Measurements from ENCODE around the gene MTUS2. TPM values are rescaled to one million over a fixed set of nuclear protein-coding genes. Genes with fewer than 3 reads are reported as not detected.

MTUS2 gene
- total and polyA plus RNA-seq, 2 experiments from 2014 or later, result 0.27 to 0.38 TPM

DNA sequence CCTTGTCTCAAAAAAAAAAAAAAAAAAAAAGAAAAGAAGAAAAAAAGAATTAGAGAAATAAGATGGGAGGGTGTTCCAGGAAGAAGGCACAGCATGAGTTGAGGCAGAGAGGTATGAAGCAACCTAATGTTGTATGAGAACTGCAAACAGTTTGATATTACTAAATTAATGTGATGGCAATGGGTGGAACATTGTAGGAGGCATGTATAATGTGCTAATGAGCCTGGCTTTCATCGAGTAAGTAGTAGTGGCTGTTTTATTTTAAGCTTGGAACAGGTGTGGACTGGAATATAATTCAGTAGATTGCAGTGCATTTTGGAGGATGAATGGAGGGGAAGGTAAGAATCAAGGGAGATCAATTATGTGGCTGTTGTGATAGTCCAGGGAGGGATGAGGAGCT, 156.1 kb downstream of the MTUS2 start:
- Mint-ChIP-seq H3K4me1 (no peaks in the 10 kb centered on the region; the same call in 2 of the 3 replicates), H3K4me3 (no peak overlapping the region), H3K9me3 (no peaks in the 10 kb centered on the region), H3K36me3 (ENCODE audit: low read depth) (no peaks in the 10 kb centered on the region), H3K27ac (no peak overlapping the region), H3K27me3 (ENCODE audit: insufficient read depth, low read depth, poor library complexity) (peaks cover 2% of the 10 kb centered on the region)
- H3K27me3 ChIP-seq (ENCODE audit: insufficient read depth), result no peaks in the 10 kb centered on the region
- no peaks in the 10 kb centered on the region for H3F3A ChIP-seq (replicated peaks; ENCODE audit: low read depth)
- H3K27ac ChIP-seq (ENCODE audit: low read depth), result no peak overlapping the region
- TF ChIP-seq CTCF (conservative IDR thresholded peaks at IDR 0.05; ENCODE audit: low read depth in 2 of 2) (no peak), NANOG (IDR thresholded peaks at IDR 0.05; ENCODE audit: borderline replicate concordance) (no peak), JUNB (IDR thresholded peaks at IDR 0.05; ENCODE audit: unreplicated experiment) (no peak), EZH2phosphoT487 (IDR thresholded peaks at IDR 0.05; ENCODE audit: unreplicated experiment) (no peak), POLR2AphosphoS5 (IDR thresholded peaks at IDR 0.05; ENCODE audit: low read depth) (no peak), ZNF114 (CRISPR knock-in tag; IDR thresholded peaks at IDR 0.05) (no peak), STAT1 (IDR thresholded peaks at IDR 0.05; ENCODE audit: unreplicated experiment) (no peak)
- TF ChIP-seq, protein P1, sequence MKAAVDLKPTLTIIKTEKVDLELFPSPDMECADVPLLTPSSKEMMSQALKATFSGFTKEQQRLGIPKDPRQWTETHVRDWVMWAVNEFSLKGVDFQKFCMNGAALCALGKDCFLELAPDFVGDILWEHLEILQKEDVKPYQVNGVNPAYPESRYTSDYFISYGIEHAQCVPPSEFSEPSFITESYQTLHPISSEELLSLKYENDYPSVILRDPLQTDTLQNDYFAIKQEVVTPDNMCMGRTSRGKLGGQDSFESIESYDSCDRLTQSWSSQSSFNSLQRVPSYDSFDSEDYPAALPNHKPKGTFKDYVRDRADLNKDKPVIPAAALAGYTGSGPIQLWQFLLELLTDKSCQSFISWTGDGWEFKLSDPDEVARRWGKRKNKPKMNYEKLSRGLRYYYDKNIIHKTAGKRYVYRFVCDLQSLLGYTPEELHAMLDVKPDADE (IDR thresholded peaks at IDR 0.05), result no peak
- TF ChIP-seq, protein P2, sequence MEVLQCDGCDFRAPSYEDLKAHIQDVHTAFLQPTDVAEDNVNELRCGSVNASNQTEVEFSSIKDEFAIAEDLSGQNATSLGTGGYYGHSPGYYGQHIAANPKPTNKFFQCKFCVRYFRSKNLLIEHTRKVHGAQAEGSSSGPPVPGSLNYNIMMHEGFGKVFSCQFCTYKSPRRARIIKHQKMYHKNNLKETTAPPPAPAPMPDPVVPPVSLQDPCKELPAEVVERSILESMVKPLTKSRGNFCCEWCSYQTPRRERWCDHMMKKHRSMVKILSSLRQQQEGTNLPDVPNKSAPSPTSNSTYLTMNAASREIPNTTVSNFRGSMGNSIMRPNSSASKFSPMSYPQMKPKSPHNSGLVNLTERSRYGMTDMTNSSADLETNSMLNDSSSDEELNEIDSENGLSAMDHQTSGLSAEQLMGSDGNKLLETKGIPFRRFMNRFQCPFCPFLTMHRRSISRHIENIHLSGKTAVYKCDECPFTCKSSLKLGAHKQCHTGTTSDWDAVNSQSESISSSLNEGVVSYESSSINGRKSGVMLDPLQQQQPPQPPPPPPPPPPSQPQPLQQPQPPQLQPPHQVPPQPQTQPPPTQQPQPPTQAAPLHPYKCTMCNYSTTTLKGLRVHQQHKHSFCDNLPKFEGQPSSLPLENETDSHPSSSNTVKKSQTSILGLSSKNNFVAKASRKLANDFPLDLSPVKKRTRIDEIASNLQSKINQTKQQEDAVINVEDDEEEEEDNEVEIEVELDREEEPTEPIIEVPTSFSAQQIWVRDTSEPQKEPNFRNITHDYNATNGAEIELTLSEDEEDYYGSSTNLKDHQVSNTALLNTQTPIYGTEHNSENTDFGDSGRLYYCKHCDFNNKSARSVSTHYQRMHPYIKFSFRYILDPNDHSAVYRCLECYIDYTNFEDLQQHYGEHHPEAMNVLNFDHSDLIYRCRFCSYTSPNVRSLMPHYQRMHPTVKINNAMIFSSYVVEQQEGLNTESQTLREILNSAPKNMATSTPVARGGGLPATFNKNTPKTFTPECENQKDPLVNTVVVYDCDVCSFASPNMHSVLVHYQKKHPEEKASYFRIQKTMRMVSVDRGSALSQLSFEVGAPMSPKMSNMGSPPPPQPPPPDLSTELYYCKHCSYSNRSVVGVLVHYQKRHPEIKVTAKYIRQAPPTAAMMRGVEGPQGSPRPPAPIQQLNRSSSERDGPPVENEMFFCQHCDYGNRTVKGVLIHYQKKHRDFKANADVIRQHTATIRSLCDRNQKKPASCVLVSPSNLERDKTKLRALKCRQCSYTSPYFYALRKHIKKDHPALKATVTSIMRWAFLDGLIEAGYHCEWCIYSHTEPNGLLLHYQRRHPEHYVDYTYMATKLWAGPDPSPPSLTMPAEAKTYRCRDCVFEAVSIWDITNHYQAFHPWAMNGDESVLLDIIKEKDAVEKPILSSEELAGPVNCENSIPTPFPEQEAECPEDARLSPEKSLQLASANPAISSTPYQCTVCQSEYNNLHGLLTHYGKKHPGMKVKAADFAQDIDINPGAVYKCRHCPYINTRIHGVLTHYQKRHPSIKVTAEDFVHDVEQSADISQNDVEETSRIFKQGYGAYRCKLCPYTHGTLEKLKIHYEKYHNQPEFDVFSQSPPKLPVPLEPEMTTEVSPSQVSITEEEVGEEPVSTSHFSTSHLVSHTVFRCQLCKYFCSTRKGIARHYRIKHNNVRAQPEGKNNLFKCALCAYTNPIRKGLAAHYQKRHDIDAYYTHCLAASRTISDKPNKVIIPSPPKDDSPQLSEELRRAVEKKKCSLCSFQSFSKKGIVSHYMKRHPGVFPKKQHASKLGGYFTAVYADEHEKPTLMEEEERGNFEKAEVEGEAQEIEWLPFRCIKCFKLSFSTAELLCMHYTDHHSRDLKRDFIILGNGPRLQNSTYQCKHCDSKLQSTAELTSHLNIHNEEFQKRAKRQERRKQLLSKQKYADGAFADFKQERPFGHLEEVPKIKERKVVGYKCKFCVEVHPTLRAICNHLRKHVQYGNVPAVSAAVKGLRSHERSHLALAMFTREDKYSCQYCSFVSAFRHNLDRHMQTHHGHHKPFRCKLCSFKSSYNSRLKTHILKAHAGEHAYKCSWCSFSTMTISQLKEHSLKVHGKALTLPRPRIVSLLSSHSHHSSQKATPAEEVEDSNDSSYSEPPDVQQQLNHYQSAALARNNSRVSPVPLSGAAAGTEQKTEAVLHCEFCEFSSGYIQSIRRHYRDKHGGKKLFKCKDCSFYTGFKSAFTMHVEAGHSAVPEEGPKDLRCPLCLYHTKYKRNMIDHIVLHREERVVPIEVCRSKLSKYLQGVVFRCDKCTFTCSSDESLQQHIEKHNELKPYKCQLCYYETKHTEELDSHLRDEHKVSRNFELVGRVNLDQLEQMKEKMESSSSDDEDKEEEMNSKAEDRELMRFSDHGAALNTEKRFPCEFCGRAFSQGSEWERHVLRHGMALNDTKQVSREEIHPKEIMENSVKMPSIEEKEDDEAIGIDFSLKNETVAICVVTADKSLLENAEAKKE (CRISPR knock-in tag; IDR thresholded peaks at IDR 0.05), result no peak
- no peaks in the 10 kb centered on the region for H3K9me2 ChIP-seq (ENCODE audit: insufficient read depth)
- ATAC-seq, result no peak
- no peaks in the 10 kb centered on the region for H3K36me3 ChIP-seq (ENCODE audit: insufficient read depth)
- H3K4me2 ChIP-seq, result no peak overlapping the region
- H3K4me3 ChIP-seq, result no peak overlapping the region
- DNase-seq (ENCODE audit: low spot score), result no peak
- no peak overlapping the region for H2AFZ ChIP-seq
- no peaks in the 10 kb centered on the region for H3K79me2 ChIP-seq (replicated peaks; ENCODE audit: insufficient read depth)
- no peaks in the 10 kb centered on the region for H3K4me1 ChIP-seq (ENCODE audit: insufficient read depth)
- H4K20me1 ChIP-seq (replicated peaks; ENCODE audit: insufficient read depth), result no peaks in the 10 kb centered on the region
